NCI-H446 (cell line): Measurements from ENCODE around the gene SLC17A5.
A peak's percentile ranks its signal among the peaks of the same experiment; 100 is the strongest.
"Not testable (repeated sequence)": the region's sequence is repeated elsewhere in the genome, so short reads cannot be mapped to it uniquely, and the experiment has no call there.

Experiments used
- DNase-seq, 2 experiments: peaks; one replicate each; lab custom pipeline; 2025; lab: John Stamatoyannopoulos, UW

The SLC17A5 gene

DNA sequence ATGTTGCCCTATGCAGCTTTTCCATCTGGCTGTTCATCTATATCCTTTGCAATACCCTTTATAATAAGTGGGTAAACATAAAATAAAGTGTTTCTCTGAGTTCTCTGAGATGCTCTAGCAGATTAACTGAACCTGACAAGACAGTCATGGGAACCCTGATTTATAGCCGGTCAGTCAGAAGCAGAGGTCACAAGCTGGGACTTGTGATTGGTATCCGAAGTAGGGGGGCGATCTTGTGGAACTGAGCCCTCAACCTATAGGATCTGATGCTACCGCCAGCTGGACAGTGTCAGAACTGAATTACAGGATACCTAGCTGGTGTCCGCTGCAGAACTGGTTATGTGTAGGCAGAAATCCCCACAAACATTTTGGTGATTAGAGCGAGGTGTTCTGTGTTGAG is 39.0 kb downstream of the SLC17A5 start:
- no peak for DNase-seq

DNA sequence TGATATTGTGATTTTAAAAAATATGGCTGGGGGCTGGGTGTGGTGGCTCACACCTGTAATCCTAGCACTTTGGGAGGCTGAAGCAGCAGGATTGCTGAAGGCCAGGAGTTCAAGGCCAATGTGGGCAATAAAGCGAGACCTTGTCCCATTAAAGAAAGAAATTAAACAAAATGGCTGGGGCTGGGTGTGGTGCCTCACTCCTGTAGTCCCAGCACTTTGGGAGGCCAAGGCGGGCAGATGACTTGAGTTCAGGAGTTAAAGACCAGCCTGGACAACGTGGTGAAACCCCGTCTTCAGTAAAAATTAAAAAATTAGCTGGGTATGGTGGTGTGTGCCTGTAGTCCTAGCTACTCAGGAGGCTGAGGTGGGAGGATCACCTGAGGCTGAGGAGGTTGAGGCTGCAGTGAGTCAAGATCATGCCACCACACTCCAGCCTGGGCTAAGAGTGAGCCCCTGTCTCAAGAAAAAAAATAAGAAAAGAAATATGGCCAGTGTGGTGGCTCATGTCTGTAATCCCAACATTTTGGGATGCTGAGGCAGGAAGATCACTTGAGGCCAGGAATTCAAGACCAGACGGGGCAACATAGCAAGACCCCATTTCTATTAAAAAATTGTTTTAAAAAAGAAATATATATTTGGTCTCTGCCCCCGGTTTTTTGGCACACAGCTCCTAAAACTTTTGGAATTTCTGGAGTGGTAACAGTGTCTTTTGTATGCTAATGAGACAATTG is 39.8 kb downstream of the SLC17A5 start:
- DNase-seq: no peak

DNA sequence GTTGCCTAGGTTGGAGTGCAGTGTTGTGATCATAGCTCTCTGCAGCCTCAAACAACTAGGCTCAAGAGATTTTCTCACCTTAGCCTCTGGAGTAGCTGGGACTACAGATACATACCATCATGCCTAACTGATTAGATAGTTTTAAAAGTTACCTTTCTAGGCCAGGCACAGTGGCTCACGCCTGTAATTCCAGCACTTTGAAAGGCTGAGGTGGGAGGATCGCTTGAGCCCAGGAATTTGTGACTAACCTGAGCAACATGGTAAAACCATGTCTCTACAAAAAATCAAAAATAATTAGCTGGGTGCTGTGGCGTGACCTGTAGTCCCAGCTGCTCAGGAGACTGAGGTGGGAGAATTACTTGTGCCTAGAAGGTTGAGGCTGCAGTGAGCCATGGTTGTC is 41.2 kb downstream of the SLC17A5 start:
- DNase-seq: no peak

DNA sequence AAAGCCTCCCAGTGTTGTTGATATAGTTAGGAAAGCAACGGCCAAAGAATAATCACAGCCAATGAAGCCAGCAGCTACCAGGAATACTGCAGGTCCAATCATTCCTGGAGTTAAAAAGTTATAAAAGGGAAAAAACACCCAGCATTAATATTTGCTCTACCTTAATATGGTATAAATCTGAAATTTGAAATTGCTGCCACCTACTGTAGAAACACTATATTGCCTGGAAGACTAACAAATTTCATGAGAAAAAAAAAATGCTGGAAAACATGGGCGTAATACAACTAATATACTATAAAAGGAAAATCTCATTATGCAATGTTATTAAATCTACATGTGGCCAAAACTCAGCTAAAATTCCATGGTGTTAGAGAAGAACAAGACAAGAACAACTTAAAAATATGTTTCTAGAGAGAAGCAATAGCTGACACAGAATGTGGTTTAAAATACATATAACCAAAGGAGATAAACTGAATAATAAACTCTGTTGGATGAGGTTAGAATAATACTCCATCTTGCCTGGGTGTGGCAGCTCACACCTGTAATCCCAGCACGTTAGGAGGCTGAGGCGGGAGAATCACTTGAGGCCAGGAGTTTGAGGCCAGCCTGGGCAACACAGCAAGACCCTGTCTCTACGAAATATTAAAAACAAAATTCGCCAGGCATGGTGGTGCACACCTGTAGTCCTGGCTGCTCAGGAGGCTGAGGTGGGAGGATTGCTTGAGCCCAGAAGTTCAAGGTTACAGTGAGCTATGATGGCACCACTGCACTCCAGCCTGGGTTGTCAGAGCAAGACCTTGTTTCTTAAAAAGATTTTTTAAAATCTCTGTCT is 43.1 kb downstream of the SLC17A5 start:
- DNase-seq: peak in 1 of 2 experiments; percentile 33

DNA sequence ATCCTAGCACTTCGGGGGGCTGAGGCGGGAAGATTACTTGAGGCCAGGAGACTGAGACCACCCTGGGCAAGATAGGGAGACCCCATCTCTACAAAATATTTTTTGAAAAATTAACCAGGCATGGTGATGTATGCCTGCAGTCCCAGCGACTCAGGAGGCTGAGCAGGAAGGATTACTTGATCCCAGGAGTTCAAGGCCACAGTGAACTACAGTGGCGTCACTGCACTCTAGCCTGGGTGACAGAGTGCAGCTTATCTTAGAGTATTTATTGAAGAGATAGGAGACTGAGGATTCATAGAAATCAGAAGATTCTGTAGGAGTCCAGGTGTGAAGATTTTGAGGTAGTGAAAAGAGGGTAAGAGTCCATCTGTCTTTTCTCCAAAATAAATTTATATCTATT is 45.0 kb downstream of the SLC17A5 start:
- no peak for DNase-seq

DNA sequence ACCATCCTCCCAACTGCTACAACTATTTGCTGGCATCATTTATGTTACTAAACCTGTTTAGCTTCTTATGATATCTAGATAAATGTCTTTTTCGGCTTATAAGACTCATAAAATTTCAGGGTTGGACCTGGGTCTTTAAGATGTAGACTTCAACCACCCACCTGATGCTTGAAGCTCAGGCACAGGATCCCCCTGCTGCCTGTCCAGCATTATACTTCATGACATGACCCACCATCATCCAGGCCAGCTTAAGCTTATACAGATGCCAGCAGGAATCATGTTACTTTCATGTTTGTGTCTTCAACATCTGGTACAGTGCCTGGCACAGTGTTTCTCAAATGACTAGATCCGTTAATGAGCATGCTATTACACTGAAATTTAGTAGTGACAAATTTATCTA is 47.4 kb downstream of the SLC17A5 start:
- no peak for DNase-seq

DNA sequence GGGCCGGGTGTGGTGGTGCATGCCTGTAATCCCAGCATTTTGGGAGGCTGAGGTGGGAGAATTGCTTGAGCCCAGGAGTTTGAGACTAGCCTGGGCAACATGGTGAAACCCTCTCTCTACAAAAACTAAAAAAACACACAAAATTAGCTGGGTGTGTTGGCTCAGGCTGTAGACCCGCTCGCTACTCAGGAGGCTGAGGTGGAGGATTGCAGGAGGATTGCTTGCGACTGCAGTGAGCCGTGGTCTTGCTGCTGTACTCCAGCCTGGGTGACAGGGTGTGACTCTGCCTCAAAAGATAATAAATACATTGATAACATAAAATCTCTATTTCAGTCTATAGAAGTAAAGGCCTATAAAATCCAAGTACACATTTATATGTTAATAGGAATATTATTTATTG is 49.3 kb downstream of the SLC17A5 start:
- no peak for DNase-seq

DNA sequence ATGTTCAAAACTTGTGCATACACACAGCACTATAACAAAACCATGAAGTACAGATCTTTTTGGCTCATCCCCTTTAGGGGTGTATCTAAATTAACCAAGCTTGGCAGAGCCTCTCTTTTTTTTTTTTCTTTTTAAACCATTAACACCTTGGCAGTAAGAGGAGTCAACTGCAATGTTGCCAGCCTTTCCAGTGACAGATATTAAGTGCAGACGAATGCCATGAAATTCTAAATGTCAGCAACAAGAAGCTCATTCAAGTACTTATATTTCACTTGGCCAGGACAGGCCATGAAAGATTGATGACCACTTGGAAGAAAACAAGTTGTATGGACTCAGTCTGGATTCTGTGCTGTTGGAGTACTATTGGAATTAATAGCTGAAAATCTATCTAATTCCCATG is 49.8 kb downstream of the SLC17A5 start:
- peak in 1 of 2 experiments; percentile 16 for DNase-seq

DNA sequence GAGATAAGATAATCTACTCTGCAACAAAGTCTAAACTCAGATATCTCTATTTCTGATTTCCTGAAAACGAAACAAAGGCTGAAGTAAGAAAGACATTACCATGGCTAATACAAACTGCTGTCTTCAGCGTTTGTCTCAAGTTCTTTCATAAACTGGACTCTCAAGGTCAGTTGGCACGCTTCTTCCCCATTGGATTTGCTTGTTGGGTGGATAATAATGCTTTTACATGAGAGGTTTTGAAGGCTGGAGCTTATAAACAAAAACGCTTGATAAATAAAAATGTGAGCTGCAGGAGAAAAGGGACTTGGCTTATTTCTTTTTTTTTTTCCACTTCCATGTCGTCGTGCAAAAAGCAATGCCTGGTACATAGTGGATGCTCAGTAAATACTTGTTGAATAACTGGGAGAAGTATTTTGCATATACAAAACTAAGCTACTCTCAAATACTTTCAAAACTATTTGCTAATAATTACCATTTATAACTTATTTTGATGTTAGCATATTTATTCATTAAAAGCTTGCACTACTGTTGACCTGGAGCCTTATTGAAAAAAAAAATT is 67.3 kb downstream of the SLC17A5 start:
- no peak for DNase-seq

DNA sequence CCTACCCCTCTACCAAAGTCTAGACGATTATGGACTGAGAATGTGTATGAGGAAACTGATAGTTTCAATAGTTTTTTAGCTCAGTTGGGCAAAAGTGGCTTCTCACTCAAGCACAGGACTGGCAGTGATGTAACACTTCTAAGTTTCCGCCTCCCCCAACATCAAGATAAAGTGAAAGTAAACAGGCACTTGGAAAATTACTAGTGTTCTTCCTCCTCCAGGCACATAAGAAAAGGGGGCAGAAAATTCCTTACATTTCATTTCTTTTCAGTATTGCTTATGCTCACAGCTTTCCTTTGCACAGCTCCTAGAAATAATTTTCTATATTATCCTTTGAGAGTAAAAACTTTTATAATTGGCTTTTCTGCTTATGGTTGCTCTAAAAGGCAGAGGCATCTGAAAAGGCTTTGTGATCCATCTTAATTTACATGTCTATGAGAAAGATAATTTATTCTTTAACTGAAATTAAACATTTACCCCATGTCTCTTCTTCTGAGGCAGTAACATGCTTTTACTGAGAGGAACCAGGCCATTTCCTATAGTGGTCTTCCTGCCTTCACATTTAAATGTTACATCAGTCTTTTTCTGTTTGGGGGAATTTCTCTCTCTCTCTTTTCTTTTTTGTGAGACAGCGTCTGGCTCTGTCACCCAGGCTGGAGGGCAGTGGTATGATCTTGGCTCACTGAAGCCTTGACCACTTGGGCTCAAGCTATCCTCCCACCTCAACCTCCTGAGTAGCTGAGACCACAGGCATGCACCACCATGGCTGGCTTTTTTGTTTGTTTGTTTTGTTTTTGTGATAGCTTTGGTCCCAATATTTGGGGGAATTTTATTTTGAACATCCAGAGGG is 68.0 kb downstream of the SLC17A5 start:
- no peak for DNase-seq

DNA sequence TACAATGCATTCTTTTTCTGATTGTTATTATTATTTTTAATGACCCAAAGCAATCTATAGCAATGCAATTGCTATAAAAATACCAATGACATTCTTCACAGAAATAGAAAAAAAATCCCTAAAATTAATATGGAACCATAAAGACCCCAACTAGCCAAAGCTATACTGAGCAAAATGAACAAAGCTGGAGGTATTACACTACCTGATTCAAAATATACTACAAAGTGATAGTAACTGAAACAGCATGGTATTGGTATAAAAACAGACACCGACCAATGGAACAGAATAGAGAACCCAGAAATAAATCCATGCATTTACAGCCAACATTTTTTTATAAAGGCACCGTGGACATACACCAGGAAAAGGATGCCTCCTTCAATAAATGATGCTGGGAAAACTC is 72.5 kb downstream of the SLC17A5 start:
- DNase-seq: no peak

DNA sequence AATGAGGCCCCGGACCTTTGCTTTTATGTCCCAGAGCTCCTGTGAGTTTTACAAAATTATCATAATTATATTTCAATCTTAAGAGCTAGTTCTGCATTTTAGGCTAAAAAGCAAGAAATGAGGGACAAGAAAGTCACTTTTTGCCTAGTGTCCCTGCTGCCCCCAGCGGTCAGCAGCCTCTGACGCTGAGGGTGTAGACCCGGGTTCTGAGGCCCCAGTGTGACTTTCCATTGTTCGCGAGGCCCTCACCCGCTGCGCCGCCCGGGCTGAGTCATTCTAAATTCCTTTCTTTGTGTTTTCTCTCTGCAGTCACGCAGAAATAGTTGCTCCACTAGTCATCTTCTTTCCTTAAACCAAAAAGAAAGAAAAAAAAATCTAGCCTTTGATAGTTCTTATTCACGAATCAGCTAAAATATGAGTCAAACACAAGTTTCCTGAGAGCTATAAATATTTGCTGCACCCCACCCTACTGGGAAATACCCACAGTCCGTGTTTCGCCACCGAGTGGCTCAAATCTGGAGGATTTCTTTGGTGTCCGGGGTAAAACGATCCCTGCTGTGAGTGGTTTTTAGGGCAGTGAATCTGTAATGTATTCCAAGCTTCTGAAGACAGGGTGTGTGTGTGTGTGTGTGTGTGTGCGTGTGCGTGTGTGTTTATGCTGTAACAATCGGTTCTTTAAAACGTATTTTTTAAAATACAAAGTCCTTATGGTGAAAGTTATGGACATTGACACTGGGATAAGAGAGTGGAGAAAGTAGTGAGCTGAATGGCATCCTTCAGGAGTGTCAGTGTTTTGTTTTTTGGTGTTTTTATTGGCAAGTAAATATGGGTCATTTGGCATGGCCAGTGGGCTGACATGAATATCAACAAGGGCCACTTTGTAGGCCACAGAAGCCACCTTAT is 73.3 kb downstream of the SLC17A5 start:
- no peak for DNase-seq

DNA sequence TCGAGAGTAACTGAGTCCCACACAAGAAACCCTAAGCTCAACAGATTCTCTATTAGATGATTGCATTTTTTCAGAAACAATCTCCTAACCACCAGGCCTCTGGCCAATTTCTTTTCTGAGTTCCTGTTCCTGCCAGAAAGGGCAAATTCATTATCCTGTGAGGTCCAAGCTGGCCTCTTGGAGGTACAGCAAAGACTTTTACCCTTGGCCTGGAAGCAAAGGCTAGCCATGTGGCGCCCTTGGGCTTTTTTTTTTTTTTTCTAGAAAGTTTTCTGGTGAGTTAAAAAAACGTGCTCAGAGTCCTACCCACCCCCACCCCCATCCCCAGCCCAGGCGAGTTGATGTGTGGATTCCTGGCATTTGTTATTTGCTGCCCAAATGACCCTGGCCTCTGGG is 73.9 kb downstream of the SLC17A5 start:
- peak in 1 of 2 experiments; percentile 3 for DNase-seq

DNA sequence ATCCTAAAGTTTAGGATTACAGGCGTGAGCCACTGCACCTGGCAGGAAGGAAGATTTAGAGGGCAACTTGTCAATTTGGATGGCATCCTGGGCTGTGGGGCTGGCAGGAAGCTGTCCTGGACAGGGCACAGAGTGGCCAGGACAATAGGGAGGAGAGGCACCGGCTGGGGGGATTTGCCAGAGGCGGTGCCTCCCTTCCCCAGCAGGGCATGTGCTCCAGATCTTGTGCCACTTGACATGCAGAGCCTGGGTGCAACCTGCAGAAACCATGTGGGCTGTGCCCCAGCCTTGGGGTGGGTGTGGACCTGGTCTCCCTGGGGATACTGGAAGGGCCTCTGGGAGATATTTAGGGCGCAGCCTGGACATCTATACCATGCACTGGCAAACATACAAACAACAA is 74.4 kb downstream of the SLC17A5 start:
- DNase-seq: no peak

DNA sequence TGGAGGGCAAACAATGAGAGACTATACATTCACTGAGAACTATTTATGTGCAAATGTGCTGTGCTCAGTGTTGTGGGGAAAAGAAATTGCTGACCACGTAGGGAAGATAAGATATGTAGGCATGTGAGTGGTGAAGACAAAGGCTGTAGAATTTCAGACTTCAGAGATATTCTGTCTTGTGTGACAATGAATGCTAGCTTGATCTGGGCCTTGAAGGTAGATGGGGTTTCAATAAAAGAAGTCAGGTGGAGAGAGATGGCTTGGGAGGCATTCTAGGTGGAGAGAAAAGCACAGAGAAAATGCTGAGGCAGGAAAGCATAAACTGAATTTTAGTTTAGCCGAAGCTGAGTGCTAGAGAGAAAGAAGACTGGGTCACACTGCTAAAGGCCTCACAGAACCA is 76.1 kb downstream of the SLC17A5 start:
- no peak for DNase-seq

DNA sequence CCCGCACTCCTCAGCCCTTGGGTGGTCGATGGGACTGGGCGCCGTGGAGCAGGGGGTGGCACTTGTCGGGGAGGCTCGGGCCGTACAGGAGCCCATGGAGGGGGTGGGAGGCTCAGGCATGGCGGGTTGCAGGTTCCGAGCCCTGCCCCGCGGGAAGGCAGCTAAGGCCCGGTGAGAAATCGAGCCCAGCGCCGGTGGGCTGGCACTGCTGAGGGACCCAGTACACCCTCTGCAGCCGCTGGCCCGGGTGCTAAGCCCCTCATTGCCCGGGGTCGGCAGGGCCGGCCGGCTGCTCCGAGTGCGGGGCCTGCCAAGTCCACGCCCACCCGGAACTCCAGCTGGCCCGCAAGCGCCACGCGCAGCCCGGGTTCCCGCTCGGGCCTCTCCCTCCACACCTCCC is 81.3 kb downstream of the SLC17A5 start:
- not testable (repeated sequence) for DNase-seq

DNA sequence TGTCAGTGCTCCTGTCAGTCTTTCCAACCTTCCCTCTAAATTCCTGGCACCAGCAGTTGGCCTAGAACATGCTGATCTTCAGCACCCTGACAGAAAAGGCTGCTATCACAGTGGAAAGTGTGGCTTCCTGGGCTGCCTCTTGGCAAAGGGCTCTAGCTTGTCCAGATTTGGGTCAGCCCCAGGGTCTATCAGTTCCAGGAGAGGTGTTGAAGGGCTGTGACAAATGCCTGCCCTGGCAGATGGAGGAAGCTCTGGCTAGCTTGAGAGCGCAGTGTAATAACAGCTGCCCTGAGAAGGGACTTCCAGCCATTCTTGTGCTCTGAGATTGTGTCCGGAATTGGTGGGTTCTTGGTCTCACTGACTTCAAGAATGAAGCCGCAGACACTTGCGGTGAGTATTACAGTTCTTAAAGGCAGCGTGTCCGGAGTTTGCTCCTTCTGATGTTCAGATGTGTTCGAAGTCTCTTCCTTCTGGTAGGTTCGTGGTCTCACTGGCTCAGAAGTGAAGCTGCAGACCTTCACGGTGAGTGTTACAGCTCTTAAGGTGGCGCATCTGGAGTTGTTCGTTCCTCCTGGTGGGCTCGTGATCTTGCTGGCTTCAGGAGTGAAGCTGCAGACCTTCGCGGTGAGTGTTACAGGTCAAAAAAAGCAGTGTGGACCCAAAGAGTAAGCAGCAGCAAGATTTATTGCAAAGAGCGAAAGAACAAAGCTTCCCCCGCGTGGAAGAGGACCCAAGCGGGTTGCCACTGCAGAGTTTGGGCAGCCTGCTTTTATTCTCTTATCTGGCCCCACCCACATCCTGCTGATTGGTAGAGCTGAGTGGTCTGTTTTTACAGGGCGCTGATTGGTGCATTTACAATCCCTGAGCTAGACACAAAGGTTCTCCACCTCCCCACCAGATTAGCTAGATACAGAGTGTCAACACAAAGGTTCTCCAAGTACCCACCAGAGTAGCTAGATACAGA is 82.3 kb downstream of the SLC17A5 start:
- DNase-seq: not testable (repeated sequence)

DNA sequence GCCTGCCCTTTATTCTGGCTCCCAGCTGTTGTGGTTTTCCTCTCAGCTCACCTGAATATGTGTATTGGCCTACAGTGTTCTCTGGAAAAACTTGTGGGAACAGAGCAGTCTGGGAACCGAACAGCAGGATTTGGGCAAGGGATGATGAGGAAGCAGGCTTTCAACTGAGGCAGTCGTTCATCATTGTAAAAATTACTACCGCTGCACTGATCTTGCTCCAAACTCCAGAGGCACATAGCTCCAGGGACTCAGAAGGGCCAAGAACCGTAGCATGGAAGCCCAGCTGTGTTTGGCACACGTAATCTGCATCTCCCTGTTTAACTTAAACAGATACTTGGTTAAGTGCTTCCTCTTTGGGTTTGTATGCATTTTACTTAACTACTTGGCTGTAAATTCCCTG is 84.7 kb downstream of the SLC17A5 start:
- no peak for DNase-seq

DNA sequence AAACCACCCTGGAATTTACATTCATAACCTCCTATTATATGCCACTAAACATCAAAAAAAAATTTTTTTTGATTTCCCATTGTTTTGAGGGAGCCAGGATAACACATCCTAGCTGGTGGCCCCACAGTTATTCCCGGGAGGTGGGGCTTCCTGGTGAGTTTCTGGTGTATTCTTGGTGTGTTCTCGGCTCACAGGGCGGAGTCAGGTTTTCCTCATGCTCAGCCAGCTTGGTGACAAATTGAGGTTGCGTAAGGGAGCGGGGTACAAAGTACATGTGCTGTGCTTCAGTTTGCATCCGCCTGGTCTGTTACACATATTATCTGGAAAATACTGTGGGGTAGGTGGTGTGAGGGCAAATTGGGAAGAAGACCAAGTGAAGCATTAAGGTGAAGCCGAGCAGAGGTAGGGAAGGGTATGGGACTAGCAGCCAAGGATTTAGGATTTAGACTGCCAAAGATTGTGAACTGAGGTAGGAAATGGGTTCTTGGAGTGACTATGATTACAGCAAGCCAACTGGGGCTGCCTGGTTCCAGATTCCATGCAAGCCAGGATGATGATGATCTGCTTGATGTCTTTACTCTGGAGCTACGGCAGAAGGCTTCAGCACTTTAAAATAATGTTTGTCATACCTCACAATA is 86.7 kb downstream of the SLC17A5 start:
- no peak for DNase-seq
